Nephron (organoid): ENCODE results near the gene MOCS1.

ENCODE experiments used
- H3K27ac Mint-ChIP-seq, 3 experiments: 2 replicates each; pipeline ENCODE4 v1.8.0; 2020; ENCODE audit warnings: mixed read lengths in 3 of 3, mild to moderate bottlenecking in 2 of 3, moderate library complexity in 1 of 3
- H3K27me3 Mint-ChIP-seq: 2 replicates; pipeline ENCODE4 v1.8.0; 2021; ENCODE audit warnings: low read depth, mild to moderate bottlenecking, moderate library complexity, mixed read lengths
- H3K36me3 Mint-ChIP-seq: 2 replicates; pipeline ENCODE4 v1.8.0; 2020; ENCODE audit warnings: low read depth, mixed read lengths
- H3K4me1 Mint-ChIP-seq: 2 replicates; pipeline ENCODE4 v1.8.0; 2020; ENCODE audit warnings: mixed read lengths
- H3K4me3 Mint-ChIP-seq, 3 experiments: 2 replicates each; pipeline ENCODE4 v1.8.0; 2020; ENCODE audit warnings: mild to moderate bottlenecking in 3 of 3, mixed read lengths in 3 of 3, moderate library complexity in 2 of 3
- H3K9me3 Mint-ChIP-seq: 2 replicates; pipeline ENCODE4 v1.8.0; 2020; ENCODE audit warnings: mixed read lengths
- CTCF ChIP-seq, 3 experiments: fragments of 200-600 bp; sonication (generic); IDR thresholded peaks; one replicate each; pipeline ENCODE4 v1.5.0; 2021; ENCODE audit warnings: antibody characterized with exemption in 3 of 3; ENCODE audit not compliant: unreplicated experiment in 3 of 3

The MOCS1 gene

GRCh38 chr6:39891976-39892375, 42.3 kb downstream of the MOCS1 start:
- TF ChIP-seq CTCF (IDR thresholded peaks at IDR 0.05; ENCODE audit: unreplicated experiment in 3 of 3) = no peak
- peaks cover 4% of the 10 kb centered on the region for H3K27me3 Mint-ChIP-seq
- peaks cover 27% of the 10 kb centered on the region for H3K4me1 Mint-ChIP-seq
- no peak overlapping the region for H3K4me3 Mint-ChIP-seq
- H3K27ac Mint-ChIP-seq = no peak overlapping the region
- H3K9me3 Mint-ChIP-seq = no peaks in the 10 kb centered on the region
- peaks cover 1% of the 10 kb centered on the region for H3K36me3 Mint-ChIP-seq

GRCh38 chr6:39891353-39891752, 42.9 kb downstream of the MOCS1 start:
- H3K36me3 Mint-ChIP-seq = no peaks in the 10 kb centered on the region
- no peak for TF ChIP-seq CTCF (IDR thresholded peaks at IDR 0.05; ENCODE audit: unreplicated experiment in 3 of 3)
- H3K4me3 Mint-ChIP-seq = no peak overlapping the region
- H3K27me3 Mint-ChIP-seq = peaks cover 4% of the 10 kb centered on the region
- no peaks in the 10 kb centered on the region for H3K9me3 Mint-ChIP-seq
- H3K4me1 Mint-ChIP-seq = peaks cover 33% of the 10 kb centered on the region
- no peak overlapping the region for H3K27ac Mint-ChIP-seq

- no peak overlapping the region for H3K4me3 Mint-ChIP-seq
- no peak for TF ChIP-seq CTCF (IDR thresholded peaks at IDR 0.05; ENCODE audit: unreplicated experiment in 3 of 3)
- H3K36me3 Mint-ChIP-seq = no peaks in the 10 kb centered on the region
- H3K27ac Mint-ChIP-seq = peak overlapping the region in 2 of 3 experiments; percentile 26 to 91
- H3K9me3 Mint-ChIP-seq = no peaks in the 10 kb centered on the region
- peaks cover 42% of the 10 kb centered on the region for H3K4me1 Mint-ChIP-seq
- peaks cover 4% of the 10 kb centered on the region for H3K27me3 Mint-ChIP-seq
Observed at GRCh38 chr6:39889229-39889628, 45.0 kb downstream of the MOCS1 start.

- no peaks in the 10 kb centered on the region for H3K9me3 Mint-ChIP-seq
- TF ChIP-seq CTCF (IDR thresholded peaks at IDR 0.05; ENCODE audit: unreplicated experiment in 3 of 3) = no peak
- no peaks in the 10 kb centered on the region for H3K36me3 Mint-ChIP-seq
- H3K4me1 Mint-ChIP-seq = peaks cover 52% of the 10 kb centered on the region
- peaks cover 4% of the 10 kb centered on the region for H3K27me3 Mint-ChIP-seq
- H3K27ac Mint-ChIP-seq = peak overlapping the region; percentile 91 to 95 (median 91)
- no peak overlapping the region for H3K4me3 Mint-ChIP-seq
Observed at GRCh38 chr6:39887692-39888450, 46.4 kb downstream of the MOCS1 start.

- Mint-ChIP-seq H3K4me3 (no peak overlapping the region), H3K9me3 (no peaks in the 10 kb centered on the region), H3K4me1 (peaks cover 62% of the 10 kb centered on the region), H3K27ac (peak overlapping the region in 2 of 3 experiments; percentile 83 to 91), H3K27me3 (peaks cover 4% of the 10 kb centered on the region), H3K36me3 (no peaks in the 10 kb centered on the region)
- TF ChIP-seq CTCF (IDR thresholded peaks at IDR 0.05; ENCODE audit: unreplicated experiment in 3 of 3) = no peak
Observed at GRCh38 chr6:39886871-39887270, 47.4 kb downstream of the MOCS1 start.

- TF ChIP-seq CTCF (IDR thresholded peaks at IDR 0.05; ENCODE audit: unreplicated experiment in 3 of 3) = no peak
- Mint-ChIP-seq H3K36me3 (peaks cover 4% of the 10 kb centered on the region), H3K4me1 (peaks cover 65% of the 10 kb centered on the region), H3K9me3 (no peaks in the 10 kb centered on the region), H3K4me3 (no peak overlapping the region), H3K27me3 (no peaks in the 10 kb centered on the region), H3K27ac (peak overlapping the region in 2 of 3 experiments; percentile 83 to 91)
Observed at GRCh38 chr6:39885691-39886090, 48.6 kb downstream of the MOCS1 start.
